SK-N-SH (cell line): ENCODE data around the gene ZNF714.

ENCODE experiments used
- CHD2 ChIP-seq: fragments of 150-350 bp; IDR thresholded peaks from 2 replicates; pipeline ENCODE4 v1.6.1; 2018; ENCODE audit warnings: low read length; ENCODE audit not compliant: partially characterized antibody
- CTCF ChIP-seq: fragments of 200-600 bp; sonication (generic); IDR thresholded peaks from 2 replicates; pipeline ENCODE4 v1.6.1; 2017; ENCODE audit warnings: antibody characterized with exemption, mild to moderate bottlenecking, moderate library complexity
- EZH2phosphoT487 ChIP-seq: fragments of 200-600 bp; sonication (generic); IDR thresholded peaks from 2 replicates; pipeline ENCODE4 v1.6.1; 2017; ENCODE audit warnings: low read depth, mixed run types, mild to moderate bottlenecking, antibody characterized with exemption, moderate library complexity, borderline replicate concordance
- FOXM1 ChIP-seq: IDR thresholded peaks from 2 replicates; pipeline ENCODE4 v1.4.0; 2012; ENCODE audit warnings: low read depth, mild to moderate bottlenecking
- GABPA ChIP-seq: IDR thresholded peaks from 2 replicates; pipeline ENCODE4 v1.4.0; 2012; ENCODE audit warnings: low read depth, mild to moderate bottlenecking
- MAX ChIP-seq: IDR thresholded peaks from 2 replicates; pipeline ENCODE4 v1.4.0; 2012; ENCODE audit warnings: low read depth
- MXI1 ChIP-seq: IDR thresholded peaks from 2 replicates; pipeline ENCODE4 v1.6.1; 2012; ENCODE audit warnings: mild to moderate bottlenecking, low read depth, low read length, improper control_type of control experiment
- POLR2AphosphoS5 ChIP-seq: IDR thresholded peaks from 2 replicates; pipeline ENCODE4 v1.6.1; 2012; ENCODE audit warnings: low read depth, low read length
- RAD21 ChIP-seq: IDR thresholded peaks from 2 replicates; pipeline ENCODE4 v1.6.1; 2012; ENCODE audit warnings: mild to moderate bottlenecking, low read length
- RCOR1 ChIP-seq: fragments of 150-350 bp; IDR thresholded peaks from 2 replicates; pipeline ENCODE4 v1.6.1; 2017; ENCODE audit warnings: antibody characterized with exemption, low read length
- SIN3A ChIP-seq: IDR thresholded peaks from 2 replicates; pipeline ENCODE4 v1.6.1; 2012; ENCODE audit warnings: low read depth, mild to moderate bottlenecking, low read length, moderate library complexity, borderline replicate concordance
- TCF12 ChIP-seq: IDR thresholded peaks from 2 replicates; pipeline ENCODE4 v1.4.0; 2012
- TF ChIP-seq, protein P1 (sequence below): fragments of 150-350 bp; IDR thresholded peaks from 2 replicates; pipeline ENCODE4 v1.6.1; 2017; ENCODE audit warnings: antibody characterized with exemption, low read length, low read depth, borderline replicate concordance
- TF ChIP-seq, protein P2 (sequence below): IDR thresholded peaks from 2 replicates; pipeline ENCODE4 v1.6.1; 2012; ENCODE audit warnings: mild to moderate bottlenecking, low read depth, low read length, moderate library complexity

GRCh38 chr19:21143428-21143827 lies 61.4 kb downstream of the ZNF714 start:
- TF ChIP-seq CTCF (no peak), RAD21 (no peak), TCF12 (no peak), FOXM1 (no peak), MXI1 (no peak), MAX (no peak), EZH2phosphoT487 (no peak), POLR2AphosphoS5 (no peak), RCOR1 (no peak), SIN3A (no peak), CHD2 (no peak), GABPA (no peak)
- TF ChIP-seq, protein P1, sequence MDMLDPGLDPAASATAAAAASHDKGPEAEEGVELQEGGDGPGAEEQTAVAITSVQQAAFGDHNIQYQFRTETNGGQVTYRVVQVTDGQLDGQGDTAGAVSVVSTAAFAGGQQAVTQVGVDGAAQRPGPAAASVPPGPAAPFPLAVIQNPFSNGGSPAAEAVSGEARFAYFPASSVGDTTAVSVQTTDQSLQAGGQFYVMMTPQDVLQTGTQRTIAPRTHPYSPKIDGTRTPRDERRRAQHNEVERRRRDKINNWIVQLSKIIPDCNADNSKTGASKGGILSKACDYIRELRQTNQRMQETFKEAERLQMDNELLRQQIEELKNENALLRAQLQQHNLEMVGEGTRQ: no peak
- TF ChIP-seq, protein P2, sequence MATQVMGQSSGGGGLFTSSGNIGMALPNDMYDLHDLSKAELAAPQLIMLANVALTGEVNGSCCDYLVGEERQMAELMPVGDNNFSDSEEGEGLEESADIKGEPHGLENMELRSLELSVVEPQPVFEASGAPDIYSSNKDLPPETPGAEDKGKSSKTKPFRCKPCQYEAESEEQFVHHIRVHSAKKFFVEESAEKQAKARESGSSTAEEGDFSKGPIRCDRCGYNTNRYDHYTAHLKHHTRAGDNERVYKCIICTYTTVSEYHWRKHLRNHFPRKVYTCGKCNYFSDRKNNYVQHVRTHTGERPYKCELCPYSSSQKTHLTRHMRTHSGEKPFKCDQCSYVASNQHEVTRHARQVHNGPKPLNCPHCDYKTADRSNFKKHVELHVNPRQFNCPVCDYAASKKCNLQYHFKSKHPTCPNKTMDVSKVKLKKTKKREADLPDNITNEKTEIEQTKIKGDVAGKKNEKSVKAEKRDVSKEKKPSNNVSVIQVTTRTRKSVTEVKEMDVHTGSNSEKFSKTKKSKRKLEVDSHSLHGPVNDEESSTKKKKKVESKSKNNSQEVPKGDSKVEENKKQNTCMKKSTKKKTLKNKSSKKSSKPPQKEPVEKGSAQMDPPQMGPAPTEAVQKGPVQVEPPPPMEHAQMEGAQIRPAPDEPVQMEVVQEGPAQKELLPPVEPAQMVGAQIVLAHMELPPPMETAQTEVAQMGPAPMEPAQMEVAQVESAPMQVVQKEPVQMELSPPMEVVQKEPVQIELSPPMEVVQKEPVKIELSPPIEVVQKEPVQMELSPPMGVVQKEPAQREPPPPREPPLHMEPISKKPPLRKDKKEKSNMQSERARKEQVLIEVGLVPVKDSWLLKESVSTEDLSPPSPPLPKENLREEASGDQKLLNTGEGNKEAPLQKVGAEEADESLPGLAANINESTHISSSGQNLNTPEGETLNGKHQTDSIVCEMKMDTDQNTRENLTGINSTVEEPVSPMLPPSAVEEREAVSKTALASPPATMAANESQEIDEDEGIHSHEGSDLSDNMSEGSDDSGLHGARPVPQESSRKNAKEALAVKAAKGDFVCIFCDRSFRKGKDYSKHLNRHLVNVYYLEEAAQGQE: no peak
